Stimulated activated CD8-positive, alpha-beta memory T cell treated with anti-CD3 and anti-CD28 coated beads, Interleukin-4, amount 100 ng/mL, for 48 hours (primary cell): ENCODE measurements around the gene TBX3.
A peak's percentile ranks its signal among the peaks of the same experiment; 100 is the strongest.

ENCODE experiments used
- DNase-seq: peaks from one replicate; pipeline ENCODE4 v3.0.0-alpha.2; 2020

TBX3 gene

DNA sequence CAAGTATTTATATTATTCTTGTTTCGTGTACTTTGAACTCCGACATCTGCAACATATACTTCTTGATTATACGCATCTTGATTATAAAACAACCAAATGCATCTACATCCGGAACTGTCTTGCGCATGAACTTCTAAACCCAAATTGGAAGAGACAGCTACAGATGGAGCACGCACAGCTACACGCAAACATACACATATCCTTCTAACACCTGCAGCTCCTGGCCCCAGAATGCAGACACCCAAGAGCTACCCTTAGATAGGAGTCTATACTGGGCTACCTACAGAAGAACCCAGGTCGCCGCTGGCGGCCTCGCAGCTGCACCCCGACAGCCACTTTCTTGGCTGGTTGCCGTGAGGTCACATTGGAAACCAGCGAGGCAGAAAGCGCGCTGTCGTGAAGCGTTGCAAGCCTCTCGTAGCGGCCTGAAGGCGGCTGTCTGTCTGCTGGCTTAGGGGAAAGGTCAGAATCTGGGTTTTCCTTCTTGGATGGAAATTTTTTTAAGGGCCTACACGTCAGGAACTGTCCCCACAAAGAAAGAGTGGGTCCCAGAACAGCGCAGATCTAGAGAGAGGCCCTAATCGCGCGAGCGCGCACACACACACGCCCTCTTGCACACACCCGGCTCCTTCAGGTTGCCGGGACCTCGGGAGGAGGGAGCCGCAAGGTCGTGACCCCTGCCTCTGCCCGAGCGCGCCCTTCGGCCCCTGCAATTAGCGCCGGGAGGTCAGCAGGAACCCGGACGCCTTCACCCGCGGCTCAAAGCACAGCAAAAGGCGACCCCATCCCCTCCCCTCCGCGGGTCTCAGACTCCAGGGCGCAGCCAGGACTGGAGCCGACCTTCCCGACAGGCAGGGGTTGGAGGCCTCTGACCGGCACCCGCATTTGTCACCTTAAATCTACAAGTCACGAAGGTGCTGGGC is 17.0 kb downstream of the TBX3 start:
- no peak for DNase-seq

DNA sequence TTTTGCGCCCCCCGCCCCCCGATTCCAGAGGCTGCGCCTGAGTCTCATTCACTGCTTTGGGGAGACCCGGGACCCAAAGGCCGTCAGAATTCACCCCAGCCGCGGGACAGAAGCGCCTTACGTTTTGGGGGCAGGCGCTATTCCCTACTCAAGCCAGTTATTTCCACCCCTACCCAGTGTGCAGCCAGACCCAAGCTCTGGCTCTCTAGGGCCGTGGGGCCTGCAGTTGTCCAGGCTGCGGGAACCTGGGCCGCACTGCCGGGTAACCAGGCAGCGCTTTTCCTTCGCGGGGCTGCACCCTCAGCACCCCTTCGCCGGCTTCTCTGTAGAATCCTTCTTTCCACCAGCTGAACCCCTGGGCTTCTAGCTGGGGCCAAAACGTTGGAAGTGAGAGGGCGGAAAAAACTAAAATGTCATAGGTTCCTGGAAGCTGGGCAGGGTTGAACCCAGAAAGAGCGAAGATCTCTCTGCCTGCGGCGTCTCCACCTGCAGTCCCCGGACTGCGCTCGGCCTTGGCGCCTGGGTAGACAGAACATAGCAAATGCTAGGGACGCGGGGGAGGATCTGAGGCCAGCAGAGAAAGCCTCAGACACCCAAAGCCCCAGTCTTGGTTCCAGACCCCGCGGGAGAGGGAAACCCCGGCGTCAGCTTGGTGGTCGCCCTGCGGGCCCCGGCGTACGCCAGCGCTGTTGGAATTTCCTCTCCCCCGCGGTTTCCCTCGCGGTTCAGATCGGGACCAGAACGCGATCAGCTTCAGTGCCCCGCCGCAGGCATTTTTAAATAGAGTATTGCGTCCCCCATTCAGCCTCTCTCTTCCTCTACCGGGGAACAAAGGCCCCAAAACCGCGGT is 18.3 kb downstream of the TBX3 start:
- DNase-seq, result no peak

DNA sequence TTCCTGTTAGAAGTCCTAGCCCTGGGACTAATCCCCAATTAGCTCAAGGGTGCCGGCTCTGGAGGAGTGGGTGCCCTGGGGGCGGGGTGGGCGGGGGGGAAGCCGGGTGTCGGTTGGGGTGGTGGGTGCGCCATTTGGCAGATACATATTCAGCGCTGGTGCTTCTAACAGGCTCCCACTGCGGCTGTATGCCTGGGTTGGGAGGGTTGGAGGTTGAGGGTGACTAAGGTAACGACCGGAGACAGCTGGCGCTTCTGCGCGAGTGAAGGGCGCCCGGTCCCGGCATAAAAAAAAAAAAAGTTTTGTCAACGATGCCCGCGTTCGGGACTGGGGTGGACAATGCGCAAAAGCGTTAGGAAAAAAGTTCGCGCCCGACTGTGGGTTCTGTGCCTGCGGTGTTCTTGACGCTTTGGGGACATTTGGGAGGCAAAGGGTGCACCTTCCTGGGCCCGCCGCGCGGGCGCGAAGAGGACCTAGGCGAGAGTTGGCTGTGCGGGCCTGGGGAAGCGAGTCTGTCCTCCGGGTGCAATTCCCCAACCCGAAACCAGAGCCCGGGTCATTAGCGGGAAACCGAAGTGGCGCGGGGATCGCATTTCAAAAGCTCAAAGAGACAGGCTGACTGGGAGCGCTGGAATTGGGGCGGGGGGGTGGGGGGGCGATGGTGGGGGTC is 19.2 kb downstream of the TBX3 start:
- no peak for DNase-seq

DNA sequence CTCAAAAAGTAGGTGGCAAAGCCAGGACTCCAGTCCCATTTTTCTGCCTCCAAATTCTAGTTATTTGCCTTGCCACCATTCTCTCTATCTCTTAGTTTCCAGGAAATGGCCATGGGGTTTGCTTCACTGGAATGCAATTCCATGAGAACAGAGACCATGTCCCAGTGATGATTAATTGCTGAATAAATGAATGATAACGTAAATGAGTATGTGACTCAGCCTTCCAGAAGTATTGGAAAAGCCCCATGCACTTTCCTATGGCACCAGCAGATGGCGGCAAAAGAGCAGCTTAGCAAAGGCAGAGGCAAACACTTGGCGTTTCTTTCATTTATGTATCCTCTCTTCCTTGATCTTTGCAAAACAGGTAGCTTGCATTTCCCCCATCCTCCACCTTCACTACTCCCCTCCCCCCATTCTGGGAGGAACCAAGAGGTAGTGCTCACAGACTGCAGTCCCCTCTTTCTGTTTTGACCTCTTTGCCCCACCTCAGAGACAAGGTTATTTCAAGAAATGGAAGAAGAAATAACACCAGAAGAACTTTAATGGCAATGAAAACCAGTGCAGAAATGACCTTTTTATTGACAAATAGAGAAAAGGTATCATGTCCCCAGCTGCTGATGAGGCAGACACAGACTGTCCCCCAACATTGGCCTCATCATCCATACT is 21.3 kb downstream of the TBX3 start:
- DNase-seq, result peak; percentile 84

DNA sequence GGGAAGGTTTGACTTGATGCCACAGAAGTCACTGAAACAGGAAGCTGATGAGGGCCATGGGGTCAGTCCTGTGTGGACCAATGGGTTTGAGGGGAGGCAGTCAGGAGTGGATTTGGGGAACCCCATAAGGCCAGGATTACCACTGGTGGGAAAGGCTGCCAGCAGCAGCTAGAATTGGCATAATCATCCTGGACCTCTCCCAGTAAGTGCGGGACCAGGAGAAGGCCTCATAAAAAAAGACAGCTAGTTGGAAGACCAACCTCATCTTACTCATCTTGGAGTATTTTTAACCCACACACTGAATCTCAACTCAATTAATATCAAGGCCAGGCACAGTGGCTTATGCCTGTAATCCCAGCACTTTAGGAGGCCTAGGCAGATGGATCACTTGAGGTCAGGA is 22.7 kb downstream of the TBX3 start:
- no peak for DNase-seq

DNA sequence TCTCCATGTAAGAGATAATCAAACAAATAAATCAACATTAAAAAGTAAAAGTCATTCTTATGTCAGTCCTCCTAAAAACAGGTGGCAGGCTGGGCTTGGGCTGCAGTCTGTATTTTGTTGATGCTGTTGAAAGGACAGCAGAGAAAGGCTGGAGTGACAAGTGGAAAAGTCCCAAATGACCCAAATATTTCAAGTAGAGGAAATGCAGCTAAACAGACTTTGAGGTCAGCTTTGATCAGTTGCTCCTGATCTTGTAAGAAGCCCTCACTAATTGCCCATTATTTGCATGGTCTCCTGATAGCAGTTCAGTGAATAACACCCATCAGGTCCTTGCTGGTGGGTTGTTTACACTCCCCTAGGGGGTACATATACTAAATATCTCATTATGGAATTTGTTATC is 24.9 kb downstream of the TBX3 start:
- no peak for DNase-seq

DNA sequence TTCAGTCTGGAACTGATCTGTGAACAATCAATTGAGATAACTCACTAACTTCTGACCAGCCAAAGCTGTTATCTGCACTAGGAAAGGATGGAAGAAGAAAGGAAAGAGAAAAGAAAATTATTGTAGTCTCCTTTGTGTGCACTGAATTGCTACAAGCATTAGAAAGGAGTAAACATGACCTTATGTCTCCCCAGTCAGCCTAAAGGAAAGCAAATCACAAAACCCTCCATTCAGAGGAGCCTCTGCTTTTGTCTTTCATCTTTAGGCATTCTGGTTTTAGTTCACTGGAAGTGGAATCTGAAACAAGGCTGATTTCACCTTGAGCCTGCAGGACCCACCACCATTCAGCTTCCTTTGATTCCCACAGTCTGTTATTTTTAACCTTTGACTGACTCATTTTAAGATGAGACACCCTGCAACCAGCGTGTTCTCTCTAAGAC is 26.0 kb downstream of the TBX3 start:
- DNase-seq, result no peak

DNA sequence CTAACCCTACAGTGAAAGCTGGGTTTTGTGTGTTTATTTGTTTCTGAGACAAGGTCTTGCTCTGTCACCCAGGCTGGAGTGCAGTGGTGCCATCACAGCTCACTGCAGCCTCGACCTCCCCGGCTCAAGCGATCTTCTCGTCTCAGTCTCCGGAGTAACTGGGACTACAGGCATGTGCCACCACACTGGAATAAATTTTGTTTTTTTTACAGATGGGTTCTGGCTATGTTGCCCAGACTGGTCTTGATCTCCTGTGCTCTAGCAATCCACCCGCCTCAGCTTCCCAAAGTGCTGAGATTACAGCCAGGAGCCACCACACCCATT is 26.4 kb downstream of the TBX3 start:
- DNase-seq, result no peak

DNA sequence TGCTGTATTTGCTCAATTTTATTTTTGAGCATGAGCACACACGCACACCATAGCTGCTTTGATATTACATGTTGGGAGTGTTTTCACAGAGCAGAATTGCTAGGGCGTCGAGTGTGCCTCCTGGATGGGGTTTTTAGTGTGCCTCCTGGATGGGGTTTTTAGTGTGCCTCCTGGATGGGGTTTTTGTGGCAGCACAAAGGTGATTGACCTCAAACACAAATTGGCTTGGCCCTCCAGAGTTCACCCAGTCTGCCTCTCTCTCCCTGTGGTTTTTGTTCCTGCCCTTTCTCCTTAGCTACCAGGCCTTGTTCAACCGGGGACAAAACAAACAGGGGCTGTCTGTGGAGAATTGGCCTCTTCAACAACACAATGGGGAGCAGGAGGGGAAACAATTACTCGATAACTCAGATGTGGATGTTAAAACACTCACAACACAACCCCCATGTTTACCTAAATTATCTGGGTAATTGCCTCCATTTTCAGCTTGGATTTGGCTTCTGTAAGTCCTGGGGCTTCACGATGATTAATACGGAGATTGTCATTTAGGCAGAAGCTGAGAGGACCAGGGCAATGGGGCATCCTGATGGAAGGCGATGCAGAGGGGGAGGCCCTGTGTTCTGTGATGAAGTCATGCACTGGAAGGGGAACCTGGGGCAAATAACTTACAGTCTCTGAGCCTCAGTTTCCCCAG is 26.9 kb downstream of the TBX3 start:
- no peak for DNase-seq

DNA sequence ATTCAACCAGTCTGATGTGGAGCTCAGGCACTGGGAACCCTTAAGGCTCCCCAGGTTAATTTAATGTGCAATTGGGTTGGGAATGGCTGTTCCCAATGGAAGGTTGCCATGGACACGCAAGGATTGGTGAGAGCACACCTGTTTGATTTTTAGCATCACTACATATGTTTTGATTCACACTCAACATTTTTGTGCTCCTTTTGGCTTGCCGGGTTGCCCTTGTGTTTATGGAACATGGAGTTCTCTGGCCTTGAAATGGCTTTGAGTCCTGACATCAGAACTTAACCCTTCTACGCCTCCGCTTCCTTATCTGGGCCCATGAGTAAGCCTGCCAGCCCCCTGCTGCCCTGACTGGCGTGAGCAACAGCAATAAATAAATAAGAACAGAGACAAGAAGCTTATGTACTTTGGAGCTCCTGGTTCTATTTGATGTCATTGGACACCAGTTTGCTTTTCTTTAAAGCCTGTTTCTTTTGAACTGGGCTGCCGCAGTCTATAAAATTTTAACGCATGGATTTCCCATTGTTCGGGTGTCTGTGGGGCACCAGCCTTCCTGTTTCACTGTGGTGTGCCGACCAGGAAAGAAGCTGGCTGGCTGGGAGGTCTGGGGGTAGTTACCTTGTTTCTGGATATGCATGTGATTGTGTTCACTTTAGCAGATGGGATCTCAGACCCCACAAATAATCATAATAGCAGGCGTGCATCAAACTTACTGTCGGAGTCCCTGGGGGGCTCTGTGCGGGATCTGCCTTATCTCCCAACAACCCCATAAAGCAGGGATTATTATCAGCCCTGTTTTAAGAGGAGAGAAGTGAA is 27.8 kb downstream of the TBX3 start:
- no peak for DNase-seq

DNA sequence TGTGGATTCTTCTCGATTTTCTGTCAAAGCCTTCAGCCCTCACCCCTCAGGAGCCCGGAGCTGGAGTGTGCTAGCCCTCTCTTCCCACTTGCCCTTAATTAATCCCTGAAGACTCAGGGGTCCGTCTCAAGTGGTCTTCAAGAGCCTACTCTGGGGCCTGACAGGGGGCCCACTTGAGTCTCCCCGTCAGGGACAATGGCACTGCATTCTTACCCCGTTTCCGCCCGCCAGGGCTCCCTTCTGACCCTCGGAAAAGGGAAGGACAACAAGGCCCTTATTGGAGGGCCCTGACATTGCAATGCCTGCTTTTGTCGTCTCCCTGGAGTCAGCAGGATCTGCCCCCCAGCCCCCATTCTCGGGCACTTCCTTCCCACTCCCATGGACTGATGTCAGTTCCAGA is 34.4 kb downstream of the TBX3 start:
- DNase-seq, result no peak

DNA sequence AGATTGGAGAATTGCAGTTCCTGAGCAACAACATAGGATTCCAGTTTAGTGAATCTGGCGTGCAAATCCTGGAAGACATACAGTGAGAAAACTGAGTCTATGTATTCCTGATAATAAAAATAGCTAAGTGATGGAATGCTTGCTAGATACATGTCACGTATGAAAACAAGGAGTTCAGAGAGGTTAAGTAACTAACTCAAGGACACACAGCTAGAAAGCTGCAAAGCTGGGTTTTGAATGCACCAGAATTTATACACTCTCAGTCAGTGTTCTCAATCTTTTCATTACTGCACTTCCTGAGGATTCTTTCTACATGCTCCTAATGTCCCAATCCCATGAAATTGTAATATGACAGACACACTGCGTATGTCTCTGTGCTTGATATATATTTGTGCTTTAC is 35.3 kb downstream of the TBX3 start:
- DNase-seq, result no peak

DNA sequence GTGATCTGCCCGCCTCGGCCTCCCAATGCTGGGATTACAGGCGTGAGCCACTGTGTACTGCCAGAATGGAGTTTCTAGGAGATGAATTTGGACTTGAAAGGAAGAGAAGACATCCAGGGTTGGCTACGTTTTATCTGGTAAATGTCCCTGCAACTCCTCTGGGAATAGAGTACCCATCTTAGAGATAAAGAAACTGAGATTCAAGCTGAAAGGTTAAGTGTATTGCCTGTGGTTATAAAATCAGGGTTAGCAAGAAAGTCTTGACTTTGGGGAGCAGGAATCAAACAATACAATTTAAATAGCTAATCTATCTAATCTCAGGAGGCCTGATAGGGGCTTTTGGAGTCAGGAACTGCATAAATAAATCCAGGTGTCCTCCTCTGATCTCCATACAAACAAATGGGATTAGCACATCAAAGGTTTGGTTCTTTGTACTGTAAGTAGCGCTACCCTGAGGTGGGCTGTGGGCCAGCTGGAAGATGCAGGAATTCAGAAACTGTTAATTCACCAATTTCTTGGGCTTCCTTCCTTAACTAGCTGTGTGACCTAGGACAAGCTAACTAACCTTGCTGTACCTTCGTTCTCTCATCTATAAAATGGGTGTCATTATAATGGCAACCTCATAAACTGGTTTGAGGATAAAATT is 45.1 kb downstream of the TBX3 start:
- DNase-seq, result no peak

DNA sequence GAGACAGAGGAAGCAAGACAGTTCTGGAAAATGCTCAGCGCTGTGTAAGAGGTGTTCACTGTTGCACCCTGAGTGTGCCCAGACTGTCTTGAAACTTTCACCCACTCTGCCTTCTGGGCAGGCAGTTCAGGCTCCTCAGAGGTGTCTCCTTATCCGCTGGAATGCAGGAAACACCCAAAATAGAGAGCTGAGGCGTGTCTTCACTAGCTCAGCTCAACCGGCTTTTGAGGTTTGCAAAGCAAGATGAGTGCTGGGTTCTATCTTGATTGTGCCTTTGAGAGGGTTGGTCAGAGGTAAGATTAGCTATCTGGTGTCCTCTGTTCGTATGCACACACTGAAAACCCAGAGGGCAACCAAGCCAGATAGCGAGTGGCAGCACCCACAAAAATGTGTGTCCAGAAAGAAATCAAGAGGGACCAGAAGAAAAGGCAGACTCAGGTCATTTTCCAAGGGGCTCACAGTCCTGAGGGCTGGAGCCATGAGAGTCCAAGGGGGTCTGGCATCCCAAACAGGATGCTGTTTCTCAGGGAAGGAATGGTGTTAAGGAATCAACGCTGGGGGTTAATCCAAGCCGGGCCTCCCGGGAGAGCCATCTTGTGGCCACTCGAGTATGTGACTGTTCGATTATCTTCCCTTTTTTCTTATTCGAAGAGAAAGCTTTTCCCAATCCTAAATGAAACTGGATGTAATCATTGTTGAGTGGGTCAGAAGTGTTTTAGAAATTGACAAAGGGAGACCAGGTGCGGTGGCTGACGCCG is 47.1 kb downstream of the TBX3 start:
- DNase-seq, result no peak

DNA sequence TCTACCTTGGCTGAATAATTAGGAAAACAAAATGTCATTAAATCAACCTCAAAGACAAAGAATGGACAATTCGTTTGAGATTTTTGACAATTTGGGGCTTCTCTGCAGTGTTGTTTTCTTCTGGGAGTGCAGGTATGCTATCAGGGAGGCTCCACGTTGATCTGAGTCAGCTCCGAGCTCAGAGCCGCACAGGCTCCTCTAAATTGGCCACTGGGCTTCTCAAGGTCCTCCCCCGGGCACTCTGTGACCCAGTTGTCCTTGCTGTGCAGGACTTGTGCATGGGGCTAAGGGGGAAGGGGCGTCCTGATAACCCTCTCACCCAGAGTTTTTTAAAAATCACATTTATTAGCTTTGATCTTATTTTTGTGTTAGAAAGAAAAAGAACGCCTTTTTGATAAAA is 52.7 kb downstream of the TBX3 start:
- no peak for DNase-seq

DNA sequence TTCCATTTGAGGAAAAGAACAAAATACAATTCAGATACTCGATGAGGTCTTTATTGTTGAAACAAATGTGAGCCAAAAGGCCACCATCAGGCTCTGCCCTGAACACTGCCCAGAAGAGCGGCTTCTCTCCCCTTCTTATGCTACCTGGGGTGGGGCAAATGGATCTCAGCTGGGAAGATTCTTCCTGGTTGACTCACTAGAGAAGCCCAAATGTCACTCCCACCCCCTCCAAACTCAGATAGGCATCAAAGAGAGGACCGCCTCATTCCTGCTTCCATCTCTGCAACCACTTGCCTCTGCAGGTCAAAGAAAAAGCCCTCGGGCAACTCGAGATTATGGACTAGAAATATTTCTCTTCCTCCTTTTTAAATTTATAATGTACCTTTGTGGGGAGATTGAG is 55.8 kb downstream of the TBX3 start:
- DNase-seq, result no peak

DNA sequence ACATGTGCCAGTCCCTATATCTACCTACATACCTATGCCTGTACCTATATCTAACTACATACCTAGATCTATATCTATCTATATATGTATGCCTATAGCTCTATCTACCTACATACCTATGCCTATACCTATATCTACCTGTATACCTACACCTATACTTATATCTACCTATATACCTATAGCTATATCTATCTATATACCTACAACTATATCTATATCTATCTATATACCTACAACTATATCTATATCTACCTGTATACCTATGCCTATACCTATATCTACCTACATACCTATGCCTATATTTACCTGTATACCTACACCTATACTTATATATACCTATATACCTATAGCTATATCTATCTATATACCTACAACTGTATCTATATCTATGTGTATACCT is 56.6 kb downstream of the TBX3 start:
- no peak for DNase-seq

DNA sequence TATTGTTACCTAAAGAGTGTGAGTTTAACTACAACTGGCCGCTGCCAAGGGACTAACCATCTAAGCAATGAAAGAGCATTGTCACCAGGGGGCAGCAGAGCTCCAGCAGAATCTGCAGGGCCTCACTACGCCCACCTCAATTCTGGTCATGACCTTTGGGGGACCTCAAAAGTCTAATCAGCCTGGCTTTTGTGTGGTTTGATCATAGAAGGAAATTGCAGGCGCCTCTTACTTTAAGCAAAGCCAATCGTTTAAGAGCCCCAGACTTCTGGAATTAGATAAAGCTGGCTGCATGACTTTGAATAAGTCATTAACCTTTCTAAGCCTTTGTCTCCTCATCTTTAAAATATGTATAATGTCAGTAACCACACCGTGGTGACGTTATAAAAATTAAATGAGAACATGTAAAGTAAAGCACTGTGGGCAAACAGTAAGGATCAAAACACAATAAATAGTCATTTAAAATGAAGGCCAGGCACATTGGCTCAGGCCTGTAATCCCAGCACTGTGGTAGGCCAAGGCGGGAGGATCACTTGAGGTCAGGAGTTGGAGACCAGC is 58.6 kb downstream of the TBX3 start:
- DNase-seq, result peak; percentile 75

DNA sequence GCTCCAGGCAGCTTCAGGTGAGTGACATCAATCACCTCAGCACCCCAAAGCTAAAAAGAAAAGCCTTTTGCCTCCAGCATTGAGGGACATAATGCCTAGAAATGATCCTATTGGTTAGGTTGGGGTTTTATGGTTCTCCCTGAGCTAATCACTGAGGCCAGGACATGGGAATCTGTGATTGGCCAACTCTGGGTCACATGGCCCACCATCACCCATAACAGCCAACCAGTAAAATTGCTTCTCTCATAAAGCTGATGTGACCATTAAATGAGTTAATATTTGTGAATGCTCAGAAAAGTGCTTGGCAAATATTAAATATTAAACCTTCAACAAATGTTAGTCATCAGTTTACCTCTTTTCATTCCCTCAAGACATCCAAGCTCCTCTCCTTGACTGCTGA is 60.2 kb downstream of the TBX3 start:
- DNase-seq, result no peak
